ENCODE results near the gene CALD1.

Gene CALD1

DNA sequence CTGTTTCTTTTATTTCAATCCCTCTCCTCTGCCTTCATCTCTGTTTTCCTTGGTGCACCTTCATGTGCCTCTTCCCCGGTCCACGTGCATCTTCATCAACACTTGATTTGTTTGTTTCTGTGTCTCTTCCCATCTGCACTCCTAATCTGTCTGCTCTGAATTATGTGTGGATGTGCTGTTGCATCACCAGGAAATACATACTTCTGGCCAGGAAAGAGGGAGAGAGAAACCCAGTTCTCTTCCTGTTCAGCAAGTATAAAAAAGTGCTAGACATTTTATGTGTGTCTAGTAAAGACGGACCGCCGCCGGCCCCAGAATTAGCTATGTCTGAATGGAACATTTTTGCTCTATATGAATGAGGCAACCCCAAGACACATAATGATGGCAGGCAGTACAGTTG, 93.8 kb downstream of the CALD1 start:
- H3K9ac ChIP-seq (ENCODE audit: low read length) = no peak overlapping the region
- TF ChIP-seq, protein P1, sequence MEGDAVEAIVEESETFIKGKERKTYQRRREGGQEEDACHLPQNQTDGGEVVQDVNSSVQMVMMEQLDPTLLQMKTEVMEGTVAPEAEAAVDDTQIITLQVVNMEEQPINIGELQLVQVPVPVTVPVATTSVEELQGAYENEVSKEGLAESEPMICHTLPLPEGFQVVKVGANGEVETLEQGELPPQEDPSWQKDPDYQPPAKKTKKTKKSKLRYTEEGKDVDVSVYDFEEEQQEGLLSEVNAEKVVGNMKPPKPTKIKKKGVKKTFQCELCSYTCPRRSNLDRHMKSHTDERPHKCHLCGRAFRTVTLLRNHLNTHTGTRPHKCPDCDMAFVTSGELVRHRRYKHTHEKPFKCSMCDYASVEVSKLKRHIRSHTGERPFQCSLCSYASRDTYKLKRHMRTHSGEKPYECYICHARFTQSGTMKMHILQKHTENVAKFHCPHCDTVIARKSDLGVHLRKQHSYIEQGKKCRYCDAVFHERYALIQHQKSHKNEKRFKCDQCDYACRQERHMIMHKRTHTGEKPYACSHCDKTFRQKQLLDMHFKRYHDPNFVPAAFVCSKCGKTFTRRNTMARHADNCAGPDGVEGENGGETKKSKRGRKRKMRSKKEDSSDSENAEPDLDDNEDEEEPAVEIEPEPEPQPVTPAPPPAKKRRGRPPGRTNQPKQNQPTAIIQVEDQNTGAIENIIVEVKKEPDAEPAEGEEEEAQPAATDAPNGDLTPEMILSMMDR (IDR thresholded peaks at IDR 0.05; ENCODE audit: insufficient read depth, low read length, poor library complexity, severe bottlenecking) = no peak
- TF ChIP-seq EZH2phosphoT487 (conservative IDR thresholded peaks at IDR 0.05; ENCODE audit: low read length) = no peak
- no peaks in the 10 kb centered on the region for H3K9me2 ChIP-seq (replicated peaks; ENCODE audit: insufficient read depth, low read length)
- H3K9me3 ChIP-seq (ENCODE audit: insufficient read depth, low read length) = no peaks in the 10 kb centered on the region
- H2AFZ ChIP-seq (ENCODE audit: low read depth, low read length, severe bottlenecking) = no peak overlapping the region
- H3K27ac ChIP-seq (ENCODE audit: low read depth, low read length) = no peak overlapping the region
- no peaks in the 10 kb centered on the region for H4K20me1 ChIP-seq (ENCODE audit: low read depth, low read length)
- H3K27me3 ChIP-seq (ENCODE audit: low read length) = no peaks in the 10 kb centered on the region
- H3K4me3 ChIP-seq (ENCODE audit: insufficient read depth, low read length, poor library complexity, severe bottlenecking) = no peak overlapping the region
- H3F3A ChIP-seq (ENCODE audit: insufficient read depth) = no peaks in the 10 kb centered on the region
- no peak overlapping the region for H3K4me2 ChIP-seq (ENCODE audit: low read depth, low read length, poor library complexity, severe bottlenecking)
- H3K79me2 ChIP-seq (ENCODE audit: insufficient read depth, low read length) = no peaks in the 10 kb centered on the region
- no peaks in the 10 kb centered on the region for H3K36me3 ChIP-seq (ENCODE audit: low read length)

DNA sequence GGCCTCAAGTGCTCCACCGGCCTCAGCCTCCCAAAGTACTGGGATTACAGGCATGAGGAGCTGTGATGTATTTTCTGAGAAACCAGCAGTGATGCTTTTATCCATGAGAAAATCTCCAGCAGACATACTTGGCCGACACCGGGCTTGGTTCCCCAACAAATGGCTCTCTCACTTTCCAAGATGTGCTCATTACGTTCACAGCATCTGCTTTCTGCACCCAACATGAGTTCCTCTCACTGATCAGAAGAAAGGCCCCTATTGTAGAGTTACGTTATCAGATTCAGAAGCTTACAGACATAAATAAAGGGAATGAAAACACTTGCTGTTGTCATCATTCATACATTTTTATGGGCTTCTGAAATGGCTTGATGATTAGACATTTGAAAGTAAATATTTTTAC, 95.0 kb downstream of the CALD1 start:
- TF ChIP-seq, protein P1 (IDR thresholded peaks at IDR 0.05; ENCODE audit: insufficient read depth, low read length, poor library complexity, severe bottlenecking) = no peak
- TF ChIP-seq EZH2phosphoT487 (conservative IDR thresholded peaks at IDR 0.05; ENCODE audit: low read length) = no peak
- Histone ChIP-seq H2AFZ (ENCODE audit: low read depth, low read length, severe bottlenecking) (no peak overlapping the region), H3K27ac (ENCODE audit: low read depth, low read length) (no peak overlapping the region), H3K9me2 (replicated peaks; ENCODE audit: insufficient read depth, low read length) (no peaks in the 10 kb centered on the region), H3K4me2 (ENCODE audit: low read depth, low read length, poor library complexity, severe bottlenecking) (no peak overlapping the region), H4K20me1 (ENCODE audit: low read depth, low read length) (no peaks in the 10 kb centered on the region), H3K36me3 (ENCODE audit: low read length) (no peaks in the 10 kb centered on the region), H3K27me3 (ENCODE audit: low read length) (no peaks in the 10 kb centered on the region), H3F3A (ENCODE audit: insufficient read depth) (no peaks in the 10 kb centered on the region), H3K79me2 (ENCODE audit: insufficient read depth, low read length) (no peaks in the 10 kb centered on the region), H3K9ac (ENCODE audit: low read length) (no peak overlapping the region), H3K9me3 (ENCODE audit: insufficient read depth, low read length) (no peaks in the 10 kb centered on the region), H3K4me3 (ENCODE audit: insufficient read depth, low read length, poor library complexity, severe bottlenecking) (no peak overlapping the region)

DNA sequence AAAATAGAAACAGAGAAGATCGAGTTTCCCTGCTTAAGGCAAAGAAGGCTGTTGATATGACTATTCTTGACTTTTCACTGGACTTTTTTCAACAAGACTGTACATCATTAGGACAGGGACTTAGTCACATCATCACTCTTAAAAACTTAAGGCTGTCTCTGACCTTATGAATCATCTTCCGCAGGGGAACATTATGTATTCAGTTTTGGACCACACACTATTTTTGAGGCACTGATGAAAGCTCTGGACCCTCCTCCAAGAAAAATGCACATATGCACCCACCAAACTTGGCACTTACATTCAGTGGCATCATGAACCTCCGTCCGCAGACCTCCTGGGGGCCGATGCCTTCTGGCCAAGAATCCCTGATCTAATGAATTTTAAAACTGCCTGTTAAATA, 96.4 kb downstream of the CALD1 start:
- Histone ChIP-seq H3K27ac (ENCODE audit: low read depth, low read length) (no peak overlapping the region), H3K9ac (ENCODE audit: low read length) (no peak overlapping the region), H4K20me1 (ENCODE audit: low read depth, low read length) (no peaks in the 10 kb centered on the region), H3K9me3 (ENCODE audit: insufficient read depth, low read length) (no peaks in the 10 kb centered on the region), H3K27me3 (ENCODE audit: low read length) (no peaks in the 10 kb centered on the region), H3K79me2 (ENCODE audit: insufficient read depth, low read length) (no peaks in the 10 kb centered on the region), H3F3A (ENCODE audit: insufficient read depth) (no peaks in the 10 kb centered on the region), H3K4me2 (ENCODE audit: low read depth, low read length, poor library complexity, severe bottlenecking) (no peak overlapping the region), H3K4me3 (ENCODE audit: insufficient read depth, low read length, poor library complexity, severe bottlenecking) (no peak overlapping the region), H3K9me2 (replicated peaks; ENCODE audit: insufficient read depth, low read length) (no peaks in the 10 kb centered on the region), H2AFZ (ENCODE audit: low read depth, low read length, severe bottlenecking) (no peak overlapping the region), H3K36me3 (ENCODE audit: low read length) (no peaks in the 10 kb centered on the region)
- TF ChIP-seq, protein P1 (IDR thresholded peaks at IDR 0.05; ENCODE audit: insufficient read depth, low read length, poor library complexity, severe bottlenecking) = no peak
- no peak for TF ChIP-seq EZH2phosphoT487 (conservative IDR thresholded peaks at IDR 0.05; ENCODE audit: low read length)

All from SU-DHL-6 (cell line).